GM12878 (cell line): ENCODE results near the gene TBCD. TPM values are rescaled to one million over a fixed set of nuclear protein-coding genes. Genes with fewer than 3 reads are reported as not detected.

ENCODE experiments used
- ATAC-seq: fragments of 200-7000 bp; cut with Tn5 transposase; 3 replicates; pipeline ENCODE4 v1.9.1; 2020; ENCODE audit warnings: mild to moderate bottlenecking, moderate library complexity
- BruUV-seq: library from RNA; stranded (reverse); fragments of 400-500 nt; replicated peaks from 2 replicates; lab custom pipeline; 2021; lab: Mats Ljungman, UMichigan
- CTCF ChIA-PET: fragments of 300-600 bp; sonication (Branson Sonifier 250); formaldehyde crosslinking; extraction: SDS; loops from one replicate; lab custom pipeline; 2021; ENCODE audit warnings: inconsistent platforms; lab: Yijun Ruan, JAX
- POLR2A ChIA-PET: fragments of 350-600 bp; formaldehyde crosslinking; extraction: SDS; loops from one replicate; lab custom pipeline; 2021; ENCODE audit warnings: inconsistent platforms; lab: Charles Lee
- RAD21 ChIA-PET: fragments of 300-600 bp; sonication (Branson Sonifier 250); formaldehyde crosslinking; loops from one replicate; lab custom pipeline; 2023; ENCODE audit warnings: antibody characterized with exemption; ENCODE audit not compliant: unreplicated experiment; lab: Charles Lee
- SMC1A ChIA-PET: fragments of 300-600 bp; sonication (Branson Sonifier 250); formaldehyde crosslinking; loops from one replicate; lab custom pipeline; 2023; ENCODE audit not compliant: unreplicated experiment, uncharacterized antibody; lab: Charles Lee
- DNase-seq: peaks from one replicate; pipeline ENCODE4 v3.0.0-alpha.2; 2011; ENCODE audit warnings: low read depth, low spot score
- FAIRE-seq: peaks from 3 replicates; lab custom pipeline; 2011; peaks lifted over from hg19 to GRCh38; lab: Jason Lieb, UNC
- H2AFZ ChIP-seq: 2 replicates; pipeline ENCODE4 v1.6.0; 2011; ENCODE audit warnings: low read depth, low read length, control low read depth; ENCODE audit not compliant: control insufficient read depth
- H3K27ac ChIP-seq: 2 replicates; pipeline ENCODE4 v1.5.1; 2011; ENCODE audit warnings: control low read depth; ENCODE audit not compliant: control insufficient read depth, insufficient read depth
- H3K27me3 ChIP-seq, 2 experiments: replicated peaks in 1 of 2; 2 replicates each; pipeline versions ENCODE4 v1.6.0 to v1.6.1; 2011; ENCODE audit warnings: low read length in 1 of 2; ENCODE audit not compliant: control insufficient read depth in 2 of 2, insufficient read depth in 2 of 2
- H3K36me3 ChIP-seq, 2 experiments: 2 replicates each; pipeline ENCODE4 v1.5.1; 2011; ENCODE audit warnings: low read length in 1 of 2; ENCODE audit not compliant: control insufficient read depth in 2 of 2, insufficient read depth in 2 of 2
- H3K4me1 ChIP-seq: 2 replicates; pipeline ENCODE4 v1.6.1; 2011; ENCODE audit warnings: mild to moderate bottlenecking, low read length, moderate library complexity, mixed read lengths; ENCODE audit not compliant: control insufficient read depth, insufficient read depth
- H3K4me2 ChIP-seq: 2 replicates; pipeline ENCODE4 v1.6.0; 2011; ENCODE audit warnings: control low read depth; ENCODE audit not compliant: control insufficient read depth, insufficient read depth
- H3K4me3 ChIP-seq: fragments of 200-600 bp; sonication (generic); 2 replicates; pipeline ENCODE4 v1.5.1; 2016
- H3K79me2 ChIP-seq: 2 replicates; pipeline ENCODE4 v1.6.0; 2011; ENCODE audit warnings: low read length; ENCODE audit not compliant: control insufficient read depth, insufficient read depth
- H3K9ac ChIP-seq: 2 replicates; pipeline ENCODE4 v1.8.0; 2011; ENCODE audit warnings: low read length, control low read depth, mixed read lengths; ENCODE audit not compliant: control insufficient read depth, insufficient read depth
- H3K9me3 ChIP-seq: replicated peaks from 3 replicates; pipeline ENCODE4 v1.5.1; 2011; ENCODE audit warnings: mild to moderate bottlenecking, low read length; ENCODE audit not compliant: control insufficient read depth, insufficient read depth
- H4K20me1 ChIP-seq: 2 replicates; pipeline ENCODE4 v1.6.0; 2011; ENCODE audit not compliant: control insufficient read depth, insufficient read depth
- ATF7 ChIP-seq: fragments of 450-650 bp; IDR thresholded peaks from 2 replicates; pipeline ENCODE4 v1.6.1; 2016; ENCODE audit warnings: low read depth, mild to moderate bottlenecking
- E2F4 ChIP-seq: IDR thresholded peaks from 2 replicates; pipeline ENCODE4 v1.6.1; 2012; ENCODE audit warnings: low read depth, low read length, improper control_type of control experiment
- ETV6 ChIP-seq, 2 experiments: fragments of 450-650 bp in 1 of 2; IDR thresholded peaks in 1 of 2; conservative IDR thresholded peaks in 1 of 2; 2 replicates each; pipeline ENCODE4 v1.6.1; 2014; ENCODE audit warnings: antibody characterized with exemption in 1 of 2, borderline replicate concordance in 1 of 2, low read depth in 1 of 2, mild to moderate bottlenecking in 1 of 2, moderate library complexity in 1 of 2
- HDGF ChIP-seq: fragments of 450-650 bp; IDR thresholded peaks from 2 replicates; pipeline ENCODE4 v1.6.1; 2016; ENCODE audit warnings: antibody characterized with exemption
- JUND ChIP-seq: IDR thresholded peaks from 2 replicates; pipeline ENCODE4 v1.6.1; 2012; ENCODE audit warnings: low read depth, mild to moderate bottlenecking, low read length, improper control_type of control experiment, moderate library complexity
- MEF2B ChIP-seq: fragments of 450-650 bp; IDR thresholded peaks from 2 replicates; pipeline ENCODE4 v1.6.1; 2018; ENCODE audit warnings: mild to moderate bottlenecking, moderate library complexity; ENCODE audit not compliant: partially characterized antibody, poor library complexity, severe bottlenecking
- PAX8 ChIP-seq: fragments of 450-650 bp; IDR thresholded peaks from 2 replicates; pipeline ENCODE4 v1.6.1; 2017; ENCODE audit warnings: mild to moderate bottlenecking, moderate library complexity
- RAD21 ChIP-seq: IDR thresholded peaks from 2 replicates; pipeline ENCODE4 v1.6.1; 2011; ENCODE audit warnings: mild to moderate bottlenecking, low read depth, low read length, moderate library complexity; ENCODE audit not compliant: insufficient read depth
- RELA ChIP-seq: fragments of 450-650 bp; IDR thresholded peaks from 2 replicates; pipeline ENCODE4 v1.8.0; 2014; ENCODE audit warnings: borderline replicate concordance; ENCODE audit not compliant: partially characterized antibody
- RELB ChIP-seq: fragments of 450-650 bp; IDR thresholded peaks from 2 replicates; pipeline ENCODE4 v1.6.1; 2017; ENCODE audit warnings: low read depth, mild to moderate bottlenecking, moderate library complexity
- SMAD5 ChIP-seq: IDR thresholded peaks from 2 replicates; pipeline ENCODE4 v1.6.1; 2016; ENCODE audit warnings: antibody characterized with exemption, low read depth
- SREBF1 ChIP-seq: IDR thresholded peaks from 2 replicates; pipeline ENCODE4 v1.6.1; 2012; ENCODE audit warnings: mild to moderate bottlenecking, low read length
- SRF ChIP-seq, 2 experiments: IDR thresholded peaks; 2 replicates each; pipeline ENCODE4 v1.6.1; 2011; ENCODE audit warnings: low read depth in 2 of 2, low read length in 2 of 2, mild to moderate bottlenecking in 1 of 2, moderate library complexity in 1 of 2
- TCF12 ChIP-seq: IDR thresholded peaks from 2 replicates; pipeline ENCODE4 v1.6.1; 2011; ENCODE audit warnings: low read depth, mild to moderate bottlenecking, low read length
- ZBTB11 ChIP-seq: fragments of 450-650 bp; formaldehyde crosslinking; IDR thresholded peaks from 2 replicates; pipeline ENCODE4 v1.5.0; 2022; ENCODE audit warnings: mild to moderate bottlenecking, missing genetic modification characterization
- ZZZ3 ChIP-seq: IDR thresholded peaks from 2 replicates; pipeline ENCODE4 v1.6.1; 2011; ENCODE audit warnings: low read depth; ENCODE audit not compliant: control insufficient read depth, insufficient read length
- WGBS: methylation state at CpG from one replicate; pipeline ENCODE4 v1.1.6; 2016; ENCODE audit warnings: low lambda C conversion rate; ENCODE audit not compliant: insufficient replicate concordance, insufficient coverage; ENCODE audit errors: missing lambda C conversion rate; 5-methylcytosine and 5-hydroxymethylcytosine counted together
- in situ Hi-C: fragments of 300-500 bp; cut with MboI; formaldehyde crosslinking; loops from 9 replicates; pipeline ENCODE4 v1.14.3; 2018; ENCODE audit warnings: mixed read lengths
- intact Hi-C: fragments of 100-400 bp; cut with micrococcal nuclease; formaldehyde crosslinking; loops from one replicate; pipeline ENCODE4 v1.14.2; 2022; ENCODE audit not compliant: unreplicated experiment
- polyA plus RNA-seq, 11 experiments: library from polyadenylated mRNA; depleted of rRNA in 4 of 11; unstranded in 6 of 11; stranded (reverse) in 5 of 11; fragments of >200 nt; fragmentation: Nextera tagmentation in 4 of 11; fragmentation: Illumina TruSeq in 1 of 11; extraction: Ambion mirVana in 4 of 11; extraction: Trizol in 1 of 11; gene quantifications; 1 replicate in 1 of 11; 2 replicates in 10 of 11; pipeline versions ENCODE4 v1.2.1 to v1.2.3, GENCODE V29; 2011 to 2016; ENCODE audit warnings: inconsistent platforms in 2 of 11, missing spikeins in 2 of 11, low read depth in 1 of 11
- total RNA-seq, 4 experiments: library from RNA; depleted of rRNA in 3 of 4; stranded (reverse); fragments of >200 nt in 3 of 4; fragmentation: Illumina TruSeq in 1 of 4; extraction: Trizol in 1 of 4; gene quantifications; 2 replicates each; pipeline versions ENCODE4 v1.2.1 to v1.2.3, GENCODE V29; 2013 to 2021

Gene TBCD
- total and polyA plus RNA-seq, 10 of the 15 experiments (the other 5 are each of a cell fraction or from before 2014, with no cell fraction given) = 10.3 to 114 (median 52.4) TPM

- Histone ChIP-seq H4K20me1 (no peaks in the 10 kb centered on the region), H3K4me1 (peaks cover 5% of the 10 kb centered on the region), H3K79me2 (no peaks in the 10 kb centered on the region), H3K27ac (no peak within 1 kb of the TSS), H3K36me3 (no peaks in the 10 kb centered on the region; a peak in 1 of 4 replicates), H3K9me3 (no peaks in the 10 kb centered on the region), H3K9ac (no peak within 1 kb of the TSS), H3K27me3 (no peaks in the 10 kb centered on the region), H3K4me3 (no peak within 1 kb of the TSS), H2AFZ (no peak within 1 kb of the TSS), H3K4me2 (no peak within 1 kb of the TSS)
- TF ChIP-seq E2F4 = no peak
- TF ChIP-seq ZBTB11 = no peak
- no peak for TF ChIP-seq SRF (IDR thresholded peaks at IDR 0.05; ENCODE audit: low read depth in 2 of 2, low read length in 2 of 2)
- no peak for TF ChIP-seq SREBF1
- TF ChIP-seq RAD21 = no peak
- no peak for TF ChIP-seq TCF12
- no peak for TF ChIP-seq ATF7
- TF ChIP-seq ETV6 (conservative IDR thresholded peaks at IDR 0.05 in 1 of 2, IDR thresholded peaks at IDR 0.05 in 1 of 2; ENCODE audit: borderline replicate concordance in 1 of 2, low read depth in 1 of 2) = no peak
- TF ChIP-seq RELB = no peak
- no peak for TF ChIP-seq ZZZ3
- no peak for TF ChIP-seq JUND
- no peak for TF ChIP-seq PAX8
- TF ChIP-seq SMAD5 = no peak
- TF ChIP-seq HDGF = no peak
- TF ChIP-seq MEF2B = no peak
- TF ChIP-seq RELA = no peak
- in situ Hi-C loops (no loop called here), intact Hi-C loops (no loop called here)
- POLR2A ChIA-PET = no interaction called here
- ATAC-seq (no peak), DNase-seq (no peak), FAIRE-seq (no peak)
- SMC1A ChIA-PET = no interaction called here
- RAD21 ChIA-PET = no interaction called here
- CTCF ChIA-PET = interaction anchor here (0.6 to 1.6 kb wide), 2 partner anchors 171 to 285 kb away, joined by 3 read pairs; no protein-coding TSS in a partner anchor
- WGBS = 93% methylated on average over 23 of the region's 25 CpGs
- no TSS peak for BruUV-seq
Measured at GRCh38 chr17:82839617-82840292, 87.9 kb downstream of the TBCD start, which contains the start of gene ZNF750. Gene ZNF750 (minus strand): TSS chr17:82840022. CDS start chr17:82832454, 7,568 bp downstream.
